ENCODE measurements around the gene PI4KB. TPM values are rescaled to one million over a fixed set of nuclear protein-coding genes. Genes with fewer than 3 reads are reported as not detected.

PI4KB gene
- total RNA-seq, 1 experiment from 2014 or later = 45.1 TPM

- no peak for ATAC-seq
Measured at GRCh38 chr1:151343587-151343986, 16.4 kb upstream of the PI4KB start.

GRCh38 chr1:151342569-151342968, 15.4 kb upstream of the PI4KB start:
- Histone ChIP-seq H3K27ac (ENCODE audit: low read depth, low read length) (no peak overlapping the region), H3K9ac (ENCODE audit: low read length) (no peak overlapping the region), H3K4me3 (replicated peaks in 1 of 2; ENCODE audit: low read depth in 1 of 2, low read length in 2 of 2) (no peak overlapping the region), H3K4me1 (ENCODE audit: control insufficient read depth in 1 of 2, insufficient read depth in 2 of 2, low read length in 2 of 2) (peaks cover 1 to 33% of the 10 kb centered on the region in 2 experiments), H3K4me2 (ENCODE audit: low read length) (no peak overlapping the region), H3K36me3 (ENCODE audit: control insufficient read depth in 1 of 2, insufficient read depth in 2 of 2, low read length in 2 of 2) (peaks cover 10 to 16% of the 10 kb centered on the region in 2 experiments; a peak in 1 of 4 replicates), H2AFZ (ENCODE audit: low read depth, low read length, poor library complexity, severe bottlenecking) (no peak overlapping the region), H3K9me3 (ENCODE audit: control insufficient read depth in 1 of 2, insufficient read depth in 1 of 2, low read depth in 1 of 2, low read length in 2 of 2) (no peaks in the 10 kb centered on the region), H4K20me1 (ENCODE audit: insufficient read depth) (no peaks in the 10 kb centered on the region), H3K79me2 (ENCODE audit: insufficient read depth, low read length) (no peaks in the 10 kb centered on the region), H3K9me2 (ENCODE audit: insufficient read depth) (no peaks in the 10 kb centered on the region), H3K27me3 (ENCODE audit: insufficient read depth, low read length) (no peaks in the 10 kb centered on the region)
- ATAC-seq = no peak
- DNase-seq (ENCODE audit: low read depth, low spot score) = no peak
- ChIA-PET POLR2A (no interaction called here), RAD21 (ENCODE audit: low non-redundant PET in 1 of 2, low total read pairs in 2 of 2, uncharacterized antibody in 2 of 2, unreplicated experiment in 2 of 2) (no interaction called here), CTCF (interaction anchor here (5.4 kb wide), 1 partner anchor 41 kb away, joined by 131 read pairs; no protein-coding TSS in a partner anchor)
- no peak for TF ChIP-seq FOSL1 (IDR thresholded peaks at IDR 0.05; ENCODE audit: low read depth)
- TF ChIP-seq SRF (IDR thresholded peaks at IDR 0.05; ENCODE audit: low read depth) = no peak
- BruUV-seq (replicated peaks) = no TSS peak
- intact Hi-C loops (cut with micrococcal nuclease) = no loop called here

More at GRCh38 chr1:151343587-151343986, 16.4 kb upstream of the PI4KB start:
- no peak for TF ChIP-seq ZNF274 (IDR thresholded peaks at IDR 0.05; ENCODE audit: low read depth, low read length)
- no peak for TF ChIP-seq SP1 (IDR thresholded peaks at IDR 0.05; ENCODE audit: low read depth)
- no peak for TF ChIP-seq EZH2 (IDR thresholded peaks at IDR 0.05)
- no peak for TF ChIP-seq SRF (IDR thresholded peaks at IDR 0.05; ENCODE audit: low read depth)
- TF ChIP-seq, protein P1, sequence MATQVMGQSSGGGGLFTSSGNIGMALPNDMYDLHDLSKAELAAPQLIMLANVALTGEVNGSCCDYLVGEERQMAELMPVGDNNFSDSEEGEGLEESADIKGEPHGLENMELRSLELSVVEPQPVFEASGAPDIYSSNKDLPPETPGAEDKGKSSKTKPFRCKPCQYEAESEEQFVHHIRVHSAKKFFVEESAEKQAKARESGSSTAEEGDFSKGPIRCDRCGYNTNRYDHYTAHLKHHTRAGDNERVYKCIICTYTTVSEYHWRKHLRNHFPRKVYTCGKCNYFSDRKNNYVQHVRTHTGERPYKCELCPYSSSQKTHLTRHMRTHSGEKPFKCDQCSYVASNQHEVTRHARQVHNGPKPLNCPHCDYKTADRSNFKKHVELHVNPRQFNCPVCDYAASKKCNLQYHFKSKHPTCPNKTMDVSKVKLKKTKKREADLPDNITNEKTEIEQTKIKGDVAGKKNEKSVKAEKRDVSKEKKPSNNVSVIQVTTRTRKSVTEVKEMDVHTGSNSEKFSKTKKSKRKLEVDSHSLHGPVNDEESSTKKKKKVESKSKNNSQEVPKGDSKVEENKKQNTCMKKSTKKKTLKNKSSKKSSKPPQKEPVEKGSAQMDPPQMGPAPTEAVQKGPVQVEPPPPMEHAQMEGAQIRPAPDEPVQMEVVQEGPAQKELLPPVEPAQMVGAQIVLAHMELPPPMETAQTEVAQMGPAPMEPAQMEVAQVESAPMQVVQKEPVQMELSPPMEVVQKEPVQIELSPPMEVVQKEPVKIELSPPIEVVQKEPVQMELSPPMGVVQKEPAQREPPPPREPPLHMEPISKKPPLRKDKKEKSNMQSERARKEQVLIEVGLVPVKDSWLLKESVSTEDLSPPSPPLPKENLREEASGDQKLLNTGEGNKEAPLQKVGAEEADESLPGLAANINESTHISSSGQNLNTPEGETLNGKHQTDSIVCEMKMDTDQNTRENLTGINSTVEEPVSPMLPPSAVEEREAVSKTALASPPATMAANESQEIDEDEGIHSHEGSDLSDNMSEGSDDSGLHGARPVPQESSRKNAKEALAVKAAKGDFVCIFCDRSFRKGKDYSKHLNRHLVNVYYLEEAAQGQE (IDR thresholded peaks at IDR 0.05; ENCODE audit: low read depth) = no peak
- ChIA-PET POLR2A (no interaction called here), RAD21 (ENCODE audit: low non-redundant PET in 1 of 2, low total read pairs in 2 of 2, uncharacterized antibody in 2 of 2, unreplicated experiment in 2 of 2) (no interaction called here), CTCF (no interaction called here)
- intact Hi-C loops (cut with micrococcal nuclease) = no loop called here
- no TSS peak for BruUV-seq (replicated peaks)
- Histone ChIP-seq H3K9me2 (ENCODE audit: insufficient read depth) (no peaks in the 10 kb centered on the region), H3K4me1 (ENCODE audit: control insufficient read depth in 1 of 2, insufficient read depth in 2 of 2, low read length in 2 of 2) (peaks cover 5 to 39% of the 10 kb centered on the region in 2 experiments), H3K79me2 (ENCODE audit: insufficient read depth, low read length) (no peaks in the 10 kb centered on the region), H3K4me2 (ENCODE audit: low read length) (no peak overlapping the region), H3K36me3 (ENCODE audit: control insufficient read depth in 1 of 2, insufficient read depth in 2 of 2, low read length in 2 of 2) (peaks cover 10 to 16% of the 10 kb centered on the region in 2 experiments; a peak in 1 of 4 replicates), H2AFZ (ENCODE audit: low read depth, low read length, poor library complexity, severe bottlenecking) (no peak overlapping the region), H3K4me3 (replicated peaks in 1 of 2; ENCODE audit: low read depth in 1 of 2, low read length in 2 of 2) (no peak overlapping the region), H3K27ac (ENCODE audit: low read depth, low read length) (no peak overlapping the region), H3K9ac (ENCODE audit: low read length) (no peak overlapping the region), H4K20me1 (ENCODE audit: insufficient read depth) (no peaks in the 10 kb centered on the region), H3K9me3 (ENCODE audit: control insufficient read depth in 1 of 2, insufficient read depth in 1 of 2, low read depth in 1 of 2, low read length in 2 of 2) (no peaks in the 10 kb centered on the region), H3K27me3 (ENCODE audit: insufficient read depth, low read length) (no peaks in the 10 kb centered on the region)
- no peak for DNase-seq (ENCODE audit: low read depth, low spot score)

All from HCT116 (cell line).